ENCODE measurements around the gene SYNGR1.

GRCh38 chr22:39429186-39429585 lies 79.4 kb downstream of the SYNGR1 start:
- TF ChIP-seq CTCF (conservative IDR thresholded peaks at IDR 0.05) (no peak), ZFX (IDR thresholded peaks at IDR 0.05) (no peak)

Measured in C4-2B (cell line).